NCI-H345 (cell line): Measurements from ENCODE around the gene POU2AF3.

Experiments used
- DNase-seq: peaks from one replicate; lab custom pipeline; 2025; lab: John Stamatoyannopoulos, UW

The POU2AF3 gene

GRCh38 chr11:111329306-111330204, 31.2 kb downstream of the POU2AF3 start:
- DNase-seq = no peak

DNA sequence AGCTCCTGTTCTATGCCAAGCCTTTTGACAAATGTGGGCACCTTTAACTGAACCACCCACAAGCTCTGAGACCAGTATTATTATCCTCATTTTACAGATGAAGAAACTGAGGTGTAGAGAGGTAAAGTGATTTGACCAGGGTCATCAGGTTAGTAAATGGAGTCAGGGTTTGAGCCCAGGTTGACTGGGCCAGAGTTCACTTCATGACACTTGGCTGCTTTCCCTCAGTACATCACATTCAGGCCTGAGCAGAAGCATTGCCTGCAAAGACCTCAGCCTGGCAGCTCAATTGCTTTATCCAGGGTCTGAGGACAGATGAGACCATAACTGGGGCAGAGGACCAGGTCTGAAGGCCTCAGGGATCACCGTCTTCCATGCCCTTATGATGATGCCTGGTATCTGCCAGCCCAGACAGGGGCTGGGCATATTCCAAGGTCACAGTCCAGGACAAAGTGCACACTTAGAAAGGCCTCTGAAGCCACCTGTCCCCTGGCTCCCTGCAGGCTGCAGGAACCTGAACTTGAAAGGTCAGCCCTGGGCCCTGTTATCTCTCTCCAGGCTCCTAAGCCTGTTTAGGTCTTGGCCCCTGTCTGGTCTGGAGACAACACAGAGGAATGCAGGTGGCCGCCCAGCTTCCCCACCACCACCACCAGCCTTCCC, 32.0 kb downstream of the POU2AF3 start:
- DNase-seq = no peak

- DNase-seq = no peak
These were observed 33.5 kb downstream of the POU2AF3 start for GRCh38 chr11:111331711-111332479.

DNA sequence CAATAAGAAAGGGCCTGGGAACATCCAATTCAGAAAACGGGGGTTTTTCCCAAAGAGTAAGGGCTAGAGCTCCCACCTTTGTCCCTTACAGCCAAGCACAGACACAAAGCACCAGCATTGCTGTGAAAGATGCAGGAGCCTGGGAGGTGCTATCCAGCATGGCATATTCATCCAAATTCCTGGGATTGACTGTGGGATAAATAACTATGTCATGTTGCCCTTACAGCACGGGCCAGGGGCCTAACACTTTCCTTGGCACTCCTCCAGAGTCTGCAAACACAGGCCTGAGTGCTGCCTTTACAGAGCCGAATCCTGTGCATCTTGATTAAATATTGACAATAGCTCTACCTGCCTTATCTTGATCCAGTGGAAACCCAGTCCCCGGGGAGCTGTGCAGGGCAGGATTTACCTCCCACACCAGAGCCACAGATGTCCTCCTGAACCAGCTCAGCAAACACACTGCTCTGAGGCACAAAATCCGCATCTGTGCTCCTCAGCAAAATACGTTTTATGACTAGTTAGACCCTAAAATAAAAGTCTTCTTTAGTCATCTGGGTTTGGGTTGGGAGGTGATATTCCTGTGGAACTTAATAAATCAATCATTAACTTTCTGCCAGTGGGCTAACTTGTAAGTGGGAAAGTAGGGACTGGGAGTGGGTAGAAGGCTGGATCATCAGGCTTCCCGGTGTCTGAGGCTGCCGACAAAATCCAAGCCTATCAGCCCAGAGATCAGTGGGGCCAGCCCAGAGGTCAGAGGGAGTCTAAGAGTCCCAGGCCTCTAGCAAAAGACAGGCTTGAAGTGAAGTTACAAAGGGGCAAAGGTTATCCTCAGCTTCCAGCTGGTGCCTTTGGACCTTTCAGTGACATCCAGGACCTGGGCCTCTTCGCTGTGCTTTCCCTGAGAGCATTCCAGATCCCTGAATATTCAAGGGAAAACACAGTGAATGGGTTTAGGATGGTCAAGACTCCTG, 36.5 kb downstream of the POU2AF3 start:
- peak; percentile 97 for DNase-seq

- no peak for DNase-seq
These were observed 37.2 kb downstream of the POU2AF3 start for GRCh38 chr11:111335549-111335948.

DNA sequence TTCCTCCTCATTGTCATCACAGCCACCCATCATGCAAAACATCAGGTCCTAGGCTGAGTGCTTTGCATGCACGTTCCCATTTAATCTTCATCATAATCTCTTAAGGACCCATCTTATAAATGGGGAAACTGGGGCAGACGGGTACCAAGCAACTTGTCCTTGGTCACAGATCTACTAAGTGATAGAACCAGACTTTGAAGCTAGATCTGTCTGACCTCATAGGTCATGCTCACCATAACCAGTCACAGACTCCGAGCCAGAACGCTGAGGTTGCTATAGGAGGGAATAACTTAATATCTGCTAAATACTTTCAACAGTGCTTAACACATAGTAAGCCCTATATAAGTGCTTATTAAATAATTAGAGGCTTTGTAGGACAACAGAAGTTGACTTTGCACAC, 37.7 kb downstream of the POU2AF3 start:
- DNase-seq = no peak

DNA sequence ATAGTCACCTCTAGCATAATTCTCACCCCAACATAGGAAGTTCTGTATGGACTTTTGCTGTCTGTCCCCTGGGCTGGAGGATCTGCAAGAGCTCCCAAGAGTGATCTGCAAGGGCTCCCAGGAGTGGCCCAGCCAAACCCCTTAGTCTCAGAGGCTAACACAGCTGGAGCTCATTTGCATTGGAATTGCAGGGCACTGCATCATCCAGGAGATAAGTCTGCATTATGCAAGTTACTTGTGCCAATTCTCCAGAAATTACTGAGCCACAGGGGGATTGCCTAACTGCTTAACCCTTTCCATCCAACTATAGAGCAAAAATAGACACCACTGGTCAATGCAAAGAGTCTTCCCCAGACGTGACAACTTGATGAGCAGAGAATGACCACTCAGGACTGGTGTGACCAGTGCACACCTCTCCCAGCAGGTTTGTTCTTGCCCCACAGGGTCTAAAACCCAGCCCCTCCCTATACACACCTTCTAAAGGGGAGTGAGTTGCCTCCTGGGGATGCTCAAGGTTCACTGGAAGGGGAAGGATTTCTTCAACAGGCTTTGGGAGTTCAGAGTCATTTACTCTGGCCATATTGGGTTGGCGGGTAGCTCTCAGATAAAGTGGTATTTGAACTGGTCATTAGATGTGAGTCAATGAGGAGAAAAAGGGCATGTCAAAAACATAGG, 38.4 kb downstream of the POU2AF3 start:
- peak; percentile 20 for DNase-seq

DNA sequence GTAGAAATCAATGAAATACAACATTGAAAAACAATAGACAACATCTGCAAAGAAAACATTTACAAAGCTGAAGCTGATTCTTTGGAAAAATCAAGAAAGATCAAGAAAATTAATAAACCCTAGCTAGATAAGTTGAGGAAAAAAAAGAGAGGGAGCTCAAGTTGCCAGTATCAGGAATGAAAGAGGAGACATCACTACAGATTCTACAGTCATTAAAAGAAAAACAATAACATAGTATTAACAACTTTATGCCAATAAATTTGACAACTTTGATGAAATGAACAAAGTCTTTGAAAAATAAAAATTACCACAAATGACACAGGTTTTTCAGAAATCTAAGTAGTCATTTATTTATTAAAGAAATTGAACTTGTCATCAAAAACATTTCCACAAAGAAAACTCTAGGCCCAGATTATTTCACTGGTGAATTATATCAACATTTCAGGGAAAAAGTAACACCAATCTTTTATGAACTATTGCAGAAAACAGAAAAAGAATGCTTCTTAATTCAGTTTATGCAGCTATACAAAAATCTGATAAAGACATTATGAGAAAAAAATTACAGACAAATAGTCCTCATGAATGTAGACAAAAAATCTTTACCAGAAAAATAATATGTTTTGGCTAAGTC, 41.5 kb downstream of the POU2AF3 start:
- DNase-seq = no peak

DNA sequence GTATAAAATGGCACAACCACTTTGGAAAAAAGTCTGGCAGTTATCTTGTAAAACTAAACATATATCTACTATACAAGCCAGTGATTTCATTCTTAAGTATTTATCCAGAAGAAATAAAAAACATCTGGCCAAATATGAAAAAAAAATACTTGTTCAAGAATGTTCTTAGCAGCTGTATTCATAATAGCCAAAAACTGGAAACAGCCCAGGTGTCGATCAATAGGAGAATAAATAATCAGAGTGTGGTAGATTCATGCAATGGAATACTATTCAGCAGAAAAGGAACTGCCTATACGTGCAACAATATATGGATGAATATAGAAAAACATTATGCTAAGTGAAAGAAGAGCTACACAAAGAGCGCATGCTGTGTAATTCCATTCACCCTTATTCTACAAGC, 44.0 kb downstream of the POU2AF3 start:
- DNase-seq = no peak

GRCh38 chr11:111344032-111344431, 45.7 kb downstream of the POU2AF3 start:
- no peak for DNase-seq

DNA sequence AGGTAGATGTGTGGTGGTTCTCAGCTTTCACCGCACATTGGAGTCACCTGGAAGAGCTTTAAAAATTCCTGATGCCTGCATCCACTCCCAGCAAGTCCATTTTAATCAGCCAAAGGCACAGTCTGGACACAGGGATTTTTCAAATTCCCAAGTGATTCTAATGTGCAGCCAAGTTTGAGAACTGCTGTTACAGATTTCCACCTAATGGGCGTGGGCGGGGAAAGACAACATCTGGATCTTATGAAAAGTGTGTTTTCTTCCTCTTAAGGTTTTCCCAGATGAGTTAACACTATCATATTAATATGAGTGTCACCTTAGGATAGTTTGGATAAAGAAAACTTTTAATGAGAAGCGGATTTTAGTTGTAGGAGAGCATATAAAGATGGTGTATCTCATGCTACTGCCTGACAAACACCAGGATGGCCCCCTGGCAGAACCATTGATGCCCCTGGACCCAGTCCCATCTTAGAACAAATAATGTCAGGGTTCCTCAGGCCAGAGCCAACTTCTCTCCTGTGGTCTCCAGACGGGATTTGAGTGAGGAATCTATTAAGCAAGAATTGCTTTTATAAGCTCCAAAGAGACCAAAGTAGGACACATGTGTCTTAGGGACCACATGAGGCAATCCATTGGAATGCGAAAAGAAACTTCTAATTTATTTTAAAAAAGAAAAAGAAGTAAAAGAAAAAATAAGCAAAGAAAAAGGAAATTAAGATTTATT, 48.8 kb downstream of the POU2AF3 start:
- DNase-seq = no peak

DNA sequence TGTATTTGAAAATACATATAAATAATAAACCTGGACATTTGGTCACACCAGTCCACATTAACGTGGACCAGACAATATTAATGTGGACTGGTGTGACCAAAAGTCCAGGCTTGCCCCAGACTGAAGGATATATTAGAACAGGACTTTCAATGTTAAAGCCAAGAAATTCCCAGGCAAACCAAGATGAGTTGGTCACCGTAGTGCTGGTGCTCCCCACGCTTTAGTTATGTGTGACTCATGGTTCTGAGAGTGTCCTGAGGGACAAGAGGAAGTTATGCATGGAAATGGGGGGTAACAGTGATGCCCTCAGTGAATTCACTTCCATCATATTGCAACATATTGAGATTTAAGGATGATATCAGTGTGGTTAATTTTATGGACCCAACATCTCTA, 49.4 kb downstream of the POU2AF3 start:
- DNase-seq = no peak

GRCh38 chr11:111348147-111348546, 49.8 kb downstream of the POU2AF3 start:
- DNase-seq = no peak

DNA sequence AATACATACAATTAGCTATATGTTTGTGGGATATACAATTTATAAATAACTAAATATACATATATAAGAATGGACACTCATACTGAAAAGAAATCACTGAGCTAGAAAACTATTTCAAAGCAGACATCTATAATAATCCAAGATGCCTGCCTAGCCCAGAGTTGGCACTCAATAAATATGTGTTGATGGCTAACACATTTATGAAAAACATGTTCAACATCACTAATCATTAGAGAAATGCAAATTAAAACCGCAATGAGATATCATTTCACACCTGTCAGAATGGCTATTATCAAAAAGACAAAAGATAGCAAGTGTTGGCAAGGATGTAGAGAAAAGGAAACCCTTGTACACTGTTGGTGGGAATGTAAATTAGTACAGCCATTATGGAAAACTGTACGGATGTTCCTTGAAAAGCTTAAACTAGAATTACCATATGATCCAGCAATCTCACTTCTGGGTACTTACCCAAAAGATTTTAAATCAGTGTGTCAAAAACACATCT, 50.9 kb downstream of the POU2AF3 start:
- no peak for DNase-seq

DNA sequence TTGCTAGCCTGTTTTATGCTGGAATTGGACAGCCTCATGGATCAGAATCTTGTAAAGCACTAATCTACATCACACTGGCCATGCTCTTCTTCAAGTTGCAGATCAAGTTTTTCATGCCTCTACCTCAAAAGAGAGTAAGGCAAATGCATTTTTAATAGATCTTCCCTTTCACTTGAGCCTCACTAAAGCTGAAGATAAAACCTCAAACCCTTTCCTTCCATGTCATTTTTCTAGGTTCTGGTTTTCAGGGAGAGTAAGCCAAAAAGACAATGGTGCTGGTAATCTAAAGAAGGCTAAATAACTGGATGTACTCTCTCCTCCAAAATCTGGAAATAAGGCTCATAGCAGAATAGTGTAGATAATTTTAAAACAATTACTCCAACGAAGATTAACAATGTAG, 52.5 kb downstream of the POU2AF3 start:
- DNase-seq = no peak

GRCh38 chr11:111351374-111352055, 53.2 kb downstream of the POU2AF3 start:
- no peak for DNase-seq

- no peak for DNase-seq
These were observed 53.9 kb downstream of the POU2AF3 start for GRCh38 chr11:111352231-111352746.

DNA sequence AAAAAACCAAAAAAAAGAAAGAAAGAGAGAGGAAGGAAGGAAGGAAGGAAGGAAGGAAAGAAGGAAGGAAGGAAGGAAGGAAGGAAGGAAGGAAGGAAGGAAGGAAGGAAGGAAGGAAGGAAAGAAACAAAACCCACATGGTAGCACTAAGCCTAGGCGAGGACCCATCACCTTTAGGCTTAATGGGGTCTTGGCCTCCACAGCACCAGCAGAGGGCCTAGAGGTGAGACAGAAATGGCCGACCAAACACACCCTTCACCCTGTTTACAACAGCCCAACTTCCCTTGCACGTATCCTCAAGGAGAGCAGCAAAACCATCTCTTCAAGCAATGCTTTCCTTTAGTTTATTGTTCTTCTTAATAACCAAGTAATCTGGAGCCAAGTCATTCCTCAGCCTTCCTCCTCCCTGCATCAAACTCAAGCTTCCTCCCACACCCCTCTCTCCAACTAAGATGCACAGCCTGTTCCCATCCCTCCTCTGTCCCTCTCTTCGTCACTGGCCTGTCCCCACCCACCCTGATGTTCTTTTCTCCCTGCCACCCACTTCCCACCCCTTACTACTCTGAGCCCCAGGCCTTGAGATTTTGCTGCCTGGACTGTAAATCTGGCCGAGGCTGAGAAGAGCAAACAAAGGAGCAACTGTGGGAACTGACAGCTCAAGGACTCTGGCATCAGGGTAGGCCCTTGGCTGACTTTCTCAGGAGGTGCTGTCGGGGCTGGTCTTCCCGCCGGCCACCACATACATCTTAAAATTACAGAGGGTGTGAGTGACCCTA, 54.8 kb downstream of the POU2AF3 start:
- no peak for DNase-seq
